Coronary artery (tissue), 2 donors: ENCODE measurements around the gene UNG.
"Not testable (repeated sequence)": the region's sequence is repeated elsewhere in the genome, so short reads cannot be mapped to it uniquely, and the experiment has no call there.

Experiments
- DNase-seq: peaks from one replicate; pipeline ENCODE4 v3.0.0-alpha.2; 2017; ENCODE audit warnings: low spot score
- H3K27ac ChIP-seq, 2 donors: fragments of 200-600 bp; sonication (generic); one replicate each; pipeline ENCODE4 v1.5.1; 2016 to 2019
- H3K4me3 ChIP-seq: fragments of 200-600 bp; sonication (generic); 2 replicates; pipeline ENCODE4 v1.5.1; 2016; ENCODE audit warnings: mild to moderate bottlenecking, moderate library complexity
- CTCF ChIP-seq: fragments of 200-600 bp; sonication (generic); IDR thresholded peaks from one replicate; pipeline ENCODE4 v1.5.1; 2019; ENCODE audit warnings: antibody characterized with exemption

The UNG gene

GRCh38 chr12:109097435-109098182 is at the start of gene UNG:
Gene UNG (plus strand): TSS chr12:109097597. CDS start chr12:109097680, 83 bp downstream.
- DNase-seq: peak; percentile 97
- H3K27ac ChIP-seq: peak within 1 kb of the TSS; percentile 85 to 93
- TF ChIP-seq CTCF: no peak
- H3K4me3 ChIP-seq: peak within 1 kb of the TSS; percentile 83

- DNase-seq, H3K4me3 ChIP-seq, H3K27ac ChIP-seq: not testable (repeated sequence)
These were observed 48.7 kb upstream of the UNG start for GRCh38 chr12:109048706-109049105.

- H3K4me3 ChIP-seq, H3K27ac ChIP-seq, DNase-seq: not testable (repeated sequence)
These were observed 47.6 kb upstream of the UNG start for GRCh38 chr12:109049794-109050193.

- H3K27ac ChIP-seq: peak overlapping the region; percentile 70 to 83
- no peak for TF ChIP-seq CTCF
- DNase-seq: no peak
- peak overlapping the region; percentile 87 for H3K4me3 ChIP-seq
These were observed 45.3 kb upstream of the UNG start for GRCh38 chr12:109052097-109052413.

GRCh38 chr12:109052414-109053323 is 44.7 kb upstream of the UNG start, which contains the start of gene USP30:
Gene USP30 (plus strand): TSS chr12:109052576. CDS start chr12:109052679, 103 bp downstream.
- TF ChIP-seq CTCF: no peak
- peak; percentile 85 for DNase-seq
- H3K4me3 ChIP-seq: peak within 1 kb of the TSS; percentile 87
- peak within 1 kb of the TSS; percentile 70 to 83 for H3K27ac ChIP-seq

GRCh38 chr12:109053382-109054123 is 43.8 kb upstream of the UNG start:
- peak overlapping the region; percentile 39 to 70 for H3K27ac ChIP-seq
- H3K4me3 ChIP-seq: peak overlapping the region; percentile 87
- DNase-seq: no peak
- TF ChIP-seq CTCF: no peak

- DNase-seq, H3K27ac ChIP-seq: not testable (repeated sequence)
- peak overlapping the region; percentile 87 for H3K4me3 ChIP-seq
These were observed 43.3 kb upstream of the UNG start for GRCh38 chr12:109054124-109054513.

- H3K4me3 ChIP-seq: no peak overlapping the region
- no peak overlapping the region for H3K27ac ChIP-seq
- no peak for DNase-seq
- TF ChIP-seq CTCF: no peak
These were observed 42.9 kb upstream of the UNG start for GRCh38 chr12:109054520-109054919.
